SK-N-MC (cell line): ENCODE results near the gene THEM4.

ENCODE experiments used
- DNase-seq: peaks from one replicate; pipeline ENCODE4 v3.0.0-alpha.2; 2011; ENCODE audit warnings: low read depth, low spot score
- H3K27ac ChIP-seq: fragments of 200-600 bp; sonication (generic); 2 replicates; pipeline ENCODE4 v1.5.1; 2016; ENCODE audit warnings: mixed run types
- H3K36me3 ChIP-seq: fragments of 200-600 bp; sonication (generic); 2 replicates; pipeline ENCODE4 v1.6.1; 2017; ENCODE audit warnings: antibody characterized with exemption, low read length, mixed read lengths; ENCODE audit not compliant: insufficient read depth
- H3K4me3 ChIP-seq: fragments of 200-600 bp; sonication (generic); 2 replicates; pipeline ENCODE4 v1.5.1; 2016
- H3K9ac ChIP-seq: fragments of 200-600 bp; sonication (generic); 2 replicates; pipeline ENCODE4 v1.8.0; 2017; ENCODE audit warnings: mixed run types, mixed read lengths; ENCODE audit not compliant: insufficient read length
- H3K9me3 ChIP-seq: fragments of 200-600 bp; sonication (generic); 2 replicates; pipeline ENCODE4 v1.6.1; 2017; ENCODE audit warnings: low read depth, mild to moderate bottlenecking, antibody characterized with exemption, low read length, moderate library complexity, mixed read lengths
- EZH2 ChIP-seq: fragments of 200-600 bp; sonication (generic); IDR thresholded peaks from one replicate; pipeline ENCODE4 v1.6.1; 2017; ENCODE audit warnings: antibody characterized with exemption
- FOXP2 ChIP-seq: optimal IDR thresholded peaks from 2 replicates; pipeline ENCODE3; 2011; ENCODE audit warnings: mild to moderate bottlenecking, moderate library complexity; ENCODE audit not compliant: insufficient read depth; ENCODE audit errors: extremely low read length, control extremely low read depth
- POLR2AphosphoS5 ChIP-seq: IDR thresholded peaks from 2 replicates; pipeline ENCODE4 v1.6.1; 2012; ENCODE audit warnings: mild to moderate bottlenecking, low read depth, low read length, borderline replicate concordance

THEM4 gene

GRCh38 chr1:151947140-151947539 lies 37.8 kb upstream of the THEM4 start:
- TF ChIP-seq FOXP2 (no peak), EZH2 (no peak), POLR2AphosphoS5 (no peak)
- Histone ChIP-seq H3K9me3 (no peaks in the 10 kb centered on the region), H3K27ac (no peak overlapping the region), H3K36me3 (no peaks in the 10 kb centered on the region), H3K9ac (no peak overlapping the region), H3K4me3 (no peak overlapping the region)
- DNase-seq, result no peak

DNA sequence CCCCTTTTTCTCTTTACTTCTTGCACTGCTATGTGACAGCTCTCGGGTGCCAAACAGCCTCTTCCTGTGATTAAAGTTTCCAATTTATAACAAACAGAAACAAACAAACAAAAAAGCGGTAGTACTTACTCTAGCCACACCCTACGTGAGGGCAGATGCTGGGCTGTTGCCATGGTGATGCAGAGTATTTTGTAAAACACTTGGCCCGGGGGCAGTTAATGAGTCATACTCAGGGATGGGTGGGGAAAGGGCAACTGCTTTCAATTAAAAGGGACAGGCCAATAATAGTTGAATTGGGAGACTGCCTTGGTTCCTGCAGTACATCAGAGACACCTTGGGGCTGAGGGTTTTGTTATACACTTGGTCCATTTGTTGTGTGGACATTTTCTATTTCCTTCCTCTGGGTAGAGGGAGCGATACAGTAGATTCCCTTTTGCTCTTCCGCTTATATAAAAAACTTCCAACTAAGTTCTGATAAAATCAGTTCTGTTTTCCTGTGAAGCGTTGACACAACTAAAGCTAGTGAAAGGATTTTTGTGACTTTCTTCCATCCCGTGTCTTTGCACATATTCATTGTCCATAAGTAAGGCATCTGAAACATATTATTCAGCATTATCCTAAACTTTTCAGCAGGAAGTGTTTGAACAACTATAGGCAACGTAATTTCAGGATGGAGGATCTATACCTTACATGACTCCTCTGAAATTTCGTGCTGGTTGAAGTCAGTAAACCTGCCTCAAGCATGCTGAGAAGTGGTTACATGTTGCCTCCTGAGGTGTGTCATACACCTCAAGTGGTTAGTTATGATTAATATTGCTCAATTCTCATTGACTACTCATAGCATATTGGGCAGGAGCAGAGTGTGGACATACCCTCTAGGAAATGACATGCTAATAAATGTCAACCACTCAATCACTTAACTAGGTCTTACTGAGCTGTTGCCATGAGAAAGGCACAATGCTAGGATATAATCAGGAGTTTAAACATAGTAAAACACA lies 36.7 kb upstream of the THEM4 start:
- Histone ChIP-seq H3K9ac (no peak overlapping the region), H3K36me3 (no peaks in the 10 kb centered on the region), H3K4me3 (peak overlapping the region; percentile 30; the same call in 1 of the 2 replicates), H3K9me3 (no peaks in the 10 kb centered on the region), H3K27ac (no peak overlapping the region)
- DNase-seq, result peak; percentile 60
- TF ChIP-seq EZH2, result no peak
- TF ChIP-seq FOXP2, result no peak
- no peak for TF ChIP-seq POLR2AphosphoS5

- no peaks in the 10 kb centered on the region for H3K36me3 ChIP-seq
- TF ChIP-seq FOXP2, result no peak
- TF ChIP-seq EZH2, result no peak
- no peak for TF ChIP-seq POLR2AphosphoS5
- no peaks in the 10 kb centered on the region for H3K9me3 ChIP-seq
- H3K4me3 ChIP-seq, result no peak overlapping the region
- DNase-seq, result no peak
- H3K27ac ChIP-seq, result no peak overlapping the region
- H3K9ac ChIP-seq, result no peak overlapping the region
Observed at GRCh38 chr1:151944857-151945575, 35.7 kb upstream of the THEM4 start.

GRCh38 chr1:151944126-151944856 lies 35.0 kb upstream of the THEM4 start:
- H3K9me3 ChIP-seq, result no peaks in the 10 kb centered on the region
- no peaks in the 10 kb centered on the region for H3K36me3 ChIP-seq
- no peak for DNase-seq
- H3K4me3 ChIP-seq, result no peak overlapping the region
- TF ChIP-seq POLR2AphosphoS5 (no peak), FOXP2 (no peak), EZH2 (no peak)
- H3K27ac ChIP-seq, result no peak overlapping the region
- H3K9ac ChIP-seq, result no peak overlapping the region

DNA sequence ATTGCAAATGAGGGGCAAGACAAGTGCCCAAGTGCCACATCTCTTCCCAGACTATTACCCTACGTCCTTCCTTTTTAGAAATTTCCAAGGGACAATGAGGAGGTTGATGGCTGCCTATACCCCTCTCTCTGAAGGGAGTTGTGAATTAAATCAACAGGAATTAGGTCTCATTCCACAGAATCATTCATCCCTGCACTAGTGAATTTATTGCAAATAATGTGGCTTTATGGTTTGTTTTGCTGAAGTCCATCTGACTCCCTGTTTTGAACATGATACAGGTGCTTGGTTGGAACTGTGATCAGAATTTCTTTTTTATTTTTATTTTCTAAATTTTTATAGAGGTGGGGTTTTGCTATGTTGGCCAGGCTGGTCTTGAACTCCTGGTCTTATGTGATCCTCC lies 34.3 kb upstream of the THEM4 start:
- Histone ChIP-seq H3K4me3 (no peak overlapping the region), H3K9ac (no peak overlapping the region), H3K27ac (no peak overlapping the region), H3K9me3 (no peaks in the 10 kb centered on the region), H3K36me3 (no peaks in the 10 kb centered on the region)
- no peak for TF ChIP-seq FOXP2
- no peak for TF ChIP-seq EZH2
- TF ChIP-seq POLR2AphosphoS5, result no peak
- no peak for DNase-seq

DNA sequence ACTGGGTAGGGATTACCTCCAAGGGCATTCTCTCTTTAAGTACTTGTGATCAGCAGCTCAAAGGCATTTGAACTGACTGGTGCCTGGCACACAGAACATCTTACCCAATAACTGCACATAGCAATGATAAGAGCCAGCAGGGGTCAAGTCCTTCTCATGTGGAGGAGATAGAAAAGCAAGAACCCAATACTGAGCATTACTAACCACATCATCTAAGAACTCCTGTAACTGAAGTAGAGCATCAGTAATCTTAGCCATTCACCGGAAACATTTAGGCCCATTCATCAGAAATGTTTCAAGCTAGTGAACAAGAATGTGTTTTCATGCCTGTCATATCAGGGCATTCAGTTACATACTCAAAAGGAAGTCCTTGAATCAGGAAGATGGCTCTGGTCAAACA lies 33.6 kb upstream of the THEM4 start:
- no peak for DNase-seq
- no peak overlapping the region for H3K27ac ChIP-seq

DNA sequence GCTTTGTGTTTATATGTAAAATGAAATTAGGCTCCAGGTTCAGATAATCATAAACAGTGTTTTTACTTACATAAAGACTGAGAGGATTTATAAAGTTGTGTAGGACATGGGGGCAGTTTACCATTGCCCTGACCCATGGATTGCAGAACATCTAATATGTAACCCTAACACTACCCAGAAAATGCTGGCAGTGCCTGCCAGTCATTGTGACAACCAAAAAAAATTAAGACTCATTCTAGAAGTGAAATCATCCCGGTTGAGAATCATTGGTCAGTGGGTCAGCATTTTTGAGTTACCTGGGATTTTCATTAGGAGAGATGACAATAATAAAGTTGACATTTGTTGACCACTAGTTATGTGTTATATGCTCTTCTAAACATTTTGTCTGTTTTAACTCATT lies 31.2 kb upstream of the THEM4 start:
- no peak for DNase-seq
- Histone ChIP-seq H3K4me3 (no peak overlapping the region), H3K9ac (no peak overlapping the region), H3K9me3 (no peaks in the 10 kb centered on the region), H3K36me3 (no peaks in the 10 kb centered on the region), H3K27ac (no peak overlapping the region)
- TF ChIP-seq EZH2 (no peak), FOXP2 (no peak), POLR2AphosphoS5 (no peak)

More for the DNA sequence above, 33.6 kb upstream of the THEM4 start:
- Histone ChIP-seq H3K4me3 (no peak overlapping the region), H3K9ac (no peak overlapping the region), H3K36me3 (no peaks in the 10 kb centered on the region), H3K9me3 (no peaks in the 10 kb centered on the region)
- TF ChIP-seq EZH2, result no peak
- TF ChIP-seq FOXP2, result no peak
- no peak for TF ChIP-seq POLR2AphosphoS5

GRCh38 chr1:151939779-151940178 lies 30.5 kb upstream of the THEM4 start:
- H3K4me3 ChIP-seq, result no peak overlapping the region
- H3K9me3 ChIP-seq, result no peaks in the 10 kb centered on the region
- H3K9ac ChIP-seq, result no peak overlapping the region
- TF ChIP-seq POLR2AphosphoS5, result no peak
- no peak for TF ChIP-seq EZH2
- no peak for TF ChIP-seq FOXP2
- no peak overlapping the region for H3K27ac ChIP-seq
- no peak for DNase-seq
- H3K36me3 ChIP-seq, result no peaks in the 10 kb centered on the region
